Lower leg skin (tissue), 4 donors: ENCODE results near the gene STOX1. TPM values are rescaled to one million over a fixed set of nuclear protein-coding genes. Genes with fewer than 3 reads are reported as not detected.

Source experiments
- DNase-seq, 2 donors: peaks; one replicate each; pipeline ENCODE4 v3.0.0-alpha.2; 2019; ENCODE audit warnings: low spot score in 2 of 2
- H3K4me3 ChIP-seq: fragments of 200-600 bp; sonication (generic); 2 replicates; pipeline ENCODE4 v1.5.1; 2017; ENCODE audit warnings: mild to moderate bottlenecking, low read depth; ENCODE audit not compliant: poor library complexity, severe bottlenecking
- CTCF ChIP-seq, 3 donors: fragments of 450-650 bp; IDR thresholded peaks; one replicate each; pipeline ENCODE4 v1.5.1; 2016; ENCODE audit warnings: antibody characterized with exemption in 3 of 3, mild to moderate bottlenecking in 3 of 3, moderate library complexity in 2 of 3
- POLR2A ChIP-seq, 2 donors: fragments of 450-650 bp; IDR thresholded peaks; one replicate each; pipeline ENCODE4 v1.6.1; 2016 to 2017; ENCODE audit warnings: antibody characterized with exemption in 2 of 2, mild to moderate bottlenecking in 1 of 2, moderate library complexity in 1 of 2
- WGBS, 2 donors: methylation state at CpG; one replicate each; pipeline ENCODE4 v1.1.5; 2018; 5-methylcytosine and 5-hydroxymethylcytosine counted together
- intact Hi-C: fragments of 100-400 bp; cut with DNase I; formaldehyde crosslinking; loops from one replicate; pipeline ENCODE4 v1.15.0; 2023; ENCODE audit warnings: low total_unique reads
- total RNA-seq, 4 donors: library from RNA; depleted of rRNA; stranded (reverse); fragments of >200 nt; gene quantifications; one replicate each; pipeline ENCODE4 v1.1.0, GENCODE V29; 2016

Gene STOX1
- total RNA-seq, result 1 to 10 TPM; 1.5 to 2.6 (median 1.9) TPM

- DNase-seq, result peak in 1 of 2 donors; percentile 87
- TF ChIP-seq CTCF (IDR thresholded peaks at IDR 0.05) (no peak), POLR2A (IDR thresholded peaks at IDR 0.05) (no peak)
- 10 to 14% methylated on average over 22 to 33 of the region's 63 CpGs for WGBS, 2 donors
- H3K4me3 ChIP-seq, result peak within 1 kb of the TSS; percentile 42
- intact Hi-C loops, result no loop called here
Observed at GRCh38 chr10:68826764-68827591, at the start of gene STOX1. STOX1 (plus strand) TSS chr10:68827531; CDS start chr10:68827624, 93 bp downstream.

- H3K4me3 ChIP-seq, result no peak overlapping the region
- intact Hi-C loops, result no loop called here
- WGBS, 2 donors, result 89 to 95% methylated on average over 6 of the region's 6 CpGs
- no peak for DNase-seq
- TF ChIP-seq POLR2A (IDR thresholded peaks at IDR 0.05) (no peak), CTCF (IDR thresholded peaks at IDR 0.05) (no peak)
Observed at GRCh38 chr10:68781613-68782574, 45.4 kb upstream of the STOX1 start.

- no peak overlapping the region for H3K4me3 ChIP-seq
- no peak for DNase-seq
- TF ChIP-seq POLR2A (IDR thresholded peaks at IDR 0.05), result no peak
- TF ChIP-seq CTCF (IDR thresholded peaks at IDR 0.05), result no peak
- 85 to 93% methylated on average over 7 of the region's 7 CpGs for WGBS, 2 donors
- intact Hi-C loops, result no loop called here
Observed at GRCh38 chr10:68784476-68784875, 42.9 kb upstream of the STOX1 start.

GRCh38 chr10:68787813-68788212 is 39.5 kb upstream of the STOX1 start:
- no peak overlapping the region for H3K4me3 ChIP-seq
- WGBS, 2 donors, result 93 to 95% methylated on average over 3 of the region's 3 CpGs
- no peak for DNase-seq
- intact Hi-C loops, result no loop called here
- TF ChIP-seq POLR2A (IDR thresholded peaks at IDR 0.05) (no peak), CTCF (IDR thresholded peaks at IDR 0.05) (no peak)

GRCh38 chr10:68790476-68790875 is 36.9 kb upstream of the STOX1 start:
- WGBS, 2 donors, result 95 to 97% methylated on average over 10 of the region's 10 CpGs
- peak in 1 of 2 donors; percentile 39 for DNase-seq
- TF ChIP-seq CTCF (IDR thresholded peaks at IDR 0.05) (no peak), POLR2A (IDR thresholded peaks at IDR 0.05) (no peak)
- H3K4me3 ChIP-seq, result no peak overlapping the region
- intact Hi-C loops, result no loop called here
